ENCODE measurements around the gene MRS2.
"Not testable (repeated sequence)": the region's sequence is repeated elsewhere in the genome, so short reads cannot be mapped to it uniquely, and the experiment has no call there.

DNA sequence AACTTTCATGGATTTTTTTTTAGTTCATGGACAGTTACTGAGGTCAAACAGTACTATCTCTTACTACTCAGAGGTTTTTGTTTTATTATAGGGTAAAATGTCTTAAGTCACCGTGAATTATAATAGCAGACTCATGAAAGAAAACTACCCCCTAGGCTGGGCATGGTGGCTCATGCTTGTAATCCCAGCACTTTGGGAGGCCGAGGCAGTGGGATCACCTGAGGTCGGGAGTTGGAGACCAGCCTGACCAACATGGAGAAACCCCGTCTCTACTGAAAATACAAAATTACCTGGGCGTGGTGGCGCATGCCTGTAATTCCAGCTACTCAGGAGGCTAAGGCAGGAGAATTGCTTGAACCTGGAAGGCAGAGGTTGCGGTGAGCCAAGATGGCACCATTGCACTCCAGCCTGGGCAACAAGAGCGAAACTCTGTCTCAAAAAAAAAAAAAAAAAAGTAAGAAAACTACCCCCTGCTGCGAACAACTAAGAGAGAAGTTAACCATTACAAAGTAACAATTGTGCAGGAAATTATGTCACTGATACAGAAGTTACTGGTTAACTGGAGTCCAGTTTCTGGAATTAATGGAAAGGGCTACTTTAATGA lies 19.7 kb upstream of the MRS2 start:
- not testable (repeated sequence) for TF ChIP-seq MAX (IDR thresholded peaks at IDR 0.05; ENCODE audit: insufficient read depth, insufficient read length); CTCF (IDR thresholded peaks at IDR 0.05; ENCODE audit: extremely low read depth in 1 of 2, insufficient read depth in 1 of 2, low read depth in 1 of 2, low read length in 2 of 2); EZH2 (IDR thresholded peaks at IDR 0.05; ENCODE audit: borderline replicate concordance, low read depth, low read length, severe bottlenecking); POLR2AphosphoS5 (IDR thresholded peaks at IDR 0.05; ENCODE audit: insufficient read depth, low read depth, low read length); FOS (IDR thresholded peaks at IDR 0.05; ENCODE audit: borderline replicate concordance, insufficient read depth, low read length); POLR2A (IDR thresholded peaks at IDR 0.05; ENCODE audit: low read depth, low read length)
